Neuronal stem cell (in vitro differentiated cells): Measurements from ENCODE around the gene RAB11FIP5.

Experiments
- DNase-seq: peaks from one replicate; pipeline ENCODE4 v3.0.0-alpha.2; 2013; ENCODE audit warnings: low spot score
- H2AFZ ChIP-seq: one replicate; pipeline ENCODE4 v1.6.1; 2013; ENCODE audit warnings: mild to moderate bottlenecking, low read length, inconsistent platforms
- H2AK5ac ChIP-seq: 2 replicates; pipeline ENCODE4 v1.6.1; 2013; ENCODE audit warnings: low read depth, mild to moderate bottlenecking, inconsistent platforms, low read length, moderate library complexity, mixed read lengths
- H2BK120ac ChIP-seq: 2 replicates; pipeline ENCODE4 v1.6.1; 2013; ENCODE audit warnings: low read depth, mild to moderate bottlenecking, inconsistent platforms, low read length, moderate library complexity, mixed read lengths
- H2BK12ac ChIP-seq: one replicate; pipeline ENCODE4 v1.6.1; 2013; ENCODE audit warnings: low read length, inconsistent platforms
- H2BK15ac ChIP-seq: 2 replicates; pipeline ENCODE4 v1.6.1; 2013; ENCODE audit warnings: mild to moderate bottlenecking, low read length, inconsistent platforms, mixed read lengths
- H2BK5ac ChIP-seq: one replicate; pipeline ENCODE4 v1.6.1; 2013; ENCODE audit warnings: inconsistent platforms, mild to moderate bottlenecking, low read length, moderate library complexity
- H3K14ac ChIP-seq: one replicate; pipeline ENCODE4 v1.6.1; 2013; ENCODE audit warnings: low read length, inconsistent platforms
- H3K18ac ChIP-seq: 2 replicates; pipeline ENCODE4 v1.6.1; 2013; ENCODE audit warnings: low read length, inconsistent platforms
- H3K23ac ChIP-seq: 2 replicates; pipeline ENCODE4 v1.6.1; 2013; ENCODE audit warnings: low read depth, mild to moderate bottlenecking, mixed read lengths, low read length, inconsistent platforms; ENCODE audit not compliant: poor library complexity
- H3K27ac ChIP-seq: replicated peaks from 3 replicates; pipeline ENCODE4 v1.5.1; 2013; ENCODE audit warnings: low read length, inconsistent platforms
- H3K27me3 ChIP-seq, 3 experiments: 2 replicates each; pipeline ENCODE4 v1.6.1; 2013; ENCODE audit warnings: low read length in 3 of 3, mild to moderate bottlenecking in 2 of 3, inconsistent platforms in 1 of 3, low read depth in 1 of 3, mixed read lengths in 1 of 3, moderate library complexity in 1 of 3; ENCODE audit not compliant: control insufficient read depth in 3 of 3, insufficient read depth in 3 of 3
- H3K36me3 ChIP-seq, 2 donors: replicated peaks in 1 of 2; 2 replicates each; pipeline ENCODE4 v1.6.1; 2013; ENCODE audit warnings: low read length in 2 of 2; ENCODE audit not compliant: control insufficient read depth in 2 of 2, insufficient read depth in 2 of 2
- H3K4ac ChIP-seq: 2 replicates; pipeline ENCODE4 v1.6.1; 2013; ENCODE audit warnings: inconsistent platforms, mild to moderate bottlenecking, low read length, moderate library complexity
- H3K4me1 ChIP-seq, 2 donors: 1 replicate in 1 of 2; 2 replicates in 1 of 2; pipeline ENCODE4 v1.6.1; 2013; ENCODE audit warnings: low read length in 2 of 2, low read depth in 1 of 2; ENCODE audit not compliant: control insufficient read depth in 2 of 2, insufficient read depth in 1 of 2
- H3K4me2 ChIP-seq: one replicate; pipeline ENCODE4 v1.6.1; 2013; ENCODE audit warnings: mild to moderate bottlenecking, low read length, inconsistent platforms; ENCODE audit not compliant: insufficient read depth, poor library complexity, severe bottlenecking
- H3K4me3 ChIP-seq, 2 donors: 2 replicates each; pipeline ENCODE4 v1.5.1; 2013; ENCODE audit warnings: low read length in 2 of 2, mild to moderate bottlenecking in 2 of 2, inconsistent platforms in 1 of 2, moderate library complexity in 1 of 2
- H3K79me1 ChIP-seq: one replicate; pipeline ENCODE4 v1.6.1; 2013; ENCODE audit warnings: low read depth, mild to moderate bottlenecking, inconsistent platforms, low read length, moderate library complexity
- H3K9ac ChIP-seq: one replicate; pipeline ENCODE4 v1.6.1; 2013; ENCODE audit warnings: mild to moderate bottlenecking, low read depth, low read length, inconsistent platforms; ENCODE audit not compliant: poor library complexity
- H3K9me3 ChIP-seq, 2 donors: replicated peaks in 1 of 2; 2 replicates each; pipeline versions ENCODE3 to v1.6.1; 2013; ENCODE audit warnings: low read length in 2 of 2, mild to moderate bottlenecking in 2 of 2, inconsistent platforms in 1 of 2, low read depth in 1 of 2, mixed read lengths in 1 of 2, moderate library complexity in 1 of 2; ENCODE audit not compliant: control insufficient read depth in 2 of 2, insufficient read depth in 1 of 2
- H4K8ac ChIP-seq: one replicate; pipeline ENCODE4 v1.6.1; 2013; ENCODE audit warnings: low read depth, mild to moderate bottlenecking, inconsistent platforms, low read length, moderate library complexity
- H4K91ac ChIP-seq: one replicate; pipeline ENCODE4 v1.6.1; 2013; ENCODE audit warnings: low read length, low read depth, mild to moderate bottlenecking, inconsistent platforms; ENCODE audit not compliant: poor library complexity
- WGBS, 2 donors: extraction: QIAGEN DNeasy Blood & Tissue Kit; methylation state at CpG; one replicate each; pipeline ENCODE4 v1.1.7; 2013; ENCODE audit warnings: missing lambda C conversion rate in 2 of 2, mixed read lengths in 1 of 2; ENCODE audit not compliant: insufficient read length in 2 of 2, insufficient replicate concordance in 1 of 2; ENCODE audit errors: extremely low coverage in 2 of 2; 5-methylcytosine and 5-hydroxymethylcytosine counted together

RAB11FIP5 gene

GRCh38 chr2:73088211-73088610 is 24.5 kb downstream of the RAB11FIP5 start:
- no peak overlapping the region for H2BK12ac ChIP-seq
- no peak overlapping the region for H4K91ac ChIP-seq
- H3K23ac ChIP-seq, result peak overlapping the region; percentile 13
- no CpG with 5 or more reads among the region's 12 CpGs for WGBS, 2 donors
- H2AK5ac ChIP-seq, result no peak overlapping the region
- no peak overlapping the region for H3K18ac ChIP-seq
- no peak overlapping the region for H4K8ac ChIP-seq
- no peaks in the 10 kb centered on the region for H3K9me3 ChIP-seq
- DNase-seq, result no peak
- H2BK15ac ChIP-seq, result no peak overlapping the region
- no peak overlapping the region for H2AFZ ChIP-seq
- peaks cover 0 to 4% of the 10 kb centered on the region in 2 donors for H3K36me3 ChIP-seq
- H3K14ac ChIP-seq, result no peak overlapping the region
- no peak overlapping the region for H3K9ac ChIP-seq
- peaks cover 10 to 12% of the 10 kb centered on the region in 2 donors for H3K4me1 ChIP-seq
- H2BK120ac ChIP-seq, result no peak overlapping the region
- H3K27me3 ChIP-seq, result peaks cover 0 to 5% (median 0%) of the 10 kb centered on the region in 3 experiments
- no peak overlapping the region for H3K4me3 ChIP-seq
- peaks cover 2% of the 10 kb centered on the region for H3K79me1 ChIP-seq
- no peak overlapping the region for H3K27ac ChIP-seq
- no peak overlapping the region for H3K4ac ChIP-seq
- H3K4me2 ChIP-seq, result no peak overlapping the region
- no peak overlapping the region for H2BK5ac ChIP-seq

DNA sequence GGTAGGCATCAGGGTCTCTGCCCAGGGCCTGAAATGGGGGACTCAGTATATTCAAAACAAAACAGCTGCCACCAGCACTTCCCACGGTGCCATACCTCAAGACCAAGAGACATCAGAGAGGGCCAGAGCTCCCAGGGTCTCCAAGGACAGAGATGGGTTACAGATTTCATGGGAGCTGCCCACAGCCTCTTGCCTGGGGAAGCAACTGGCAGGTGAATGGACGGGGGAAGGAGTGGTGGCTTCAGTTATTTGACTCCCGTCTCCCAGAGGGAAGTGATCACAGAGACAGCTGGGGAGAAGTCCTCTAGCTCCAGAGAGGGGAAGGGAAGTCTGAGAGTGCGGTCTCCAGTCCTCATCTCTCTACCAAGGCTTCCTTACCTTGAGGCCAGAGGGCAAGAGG is 25.4 kb downstream of the RAB11FIP5 start:
- Histone ChIP-seq H3K14ac (no peak overlapping the region), H3K4ac (no peak overlapping the region), H3K79me1 (peaks cover 2% of the 10 kb centered on the region), H3K27me3 (peaks cover 0 to 10% (median 0%) of the 10 kb centered on the region in 3 experiments), H3K4me2 (no peak overlapping the region), H2AFZ (no peak overlapping the region), H3K4me3 (no peak overlapping the region), H2BK5ac (peak overlapping the region; percentile 54), H2BK12ac (no peak overlapping the region), H3K4me1 (peaks cover 6 to 12% of the 10 kb centered on the region in 2 donors), H2BK15ac (no peak overlapping the region), H4K91ac (no peak overlapping the region), H3K18ac (no peak overlapping the region), H3K23ac (no peak overlapping the region), H2BK120ac (no peak overlapping the region), H3K36me3 (peaks cover 0 to 4% of the 10 kb centered on the region in 2 donors), H3K9ac (no peak overlapping the region), H3K27ac (no peak overlapping the region), H4K8ac (no peak overlapping the region), H2AK5ac (no peak overlapping the region), H3K9me3 (no peaks in the 10 kb centered on the region)
- no CpG with 5 or more reads among the region's 4 CpGs for WGBS, 2 donors
- DNase-seq, result no peak

DNA sequence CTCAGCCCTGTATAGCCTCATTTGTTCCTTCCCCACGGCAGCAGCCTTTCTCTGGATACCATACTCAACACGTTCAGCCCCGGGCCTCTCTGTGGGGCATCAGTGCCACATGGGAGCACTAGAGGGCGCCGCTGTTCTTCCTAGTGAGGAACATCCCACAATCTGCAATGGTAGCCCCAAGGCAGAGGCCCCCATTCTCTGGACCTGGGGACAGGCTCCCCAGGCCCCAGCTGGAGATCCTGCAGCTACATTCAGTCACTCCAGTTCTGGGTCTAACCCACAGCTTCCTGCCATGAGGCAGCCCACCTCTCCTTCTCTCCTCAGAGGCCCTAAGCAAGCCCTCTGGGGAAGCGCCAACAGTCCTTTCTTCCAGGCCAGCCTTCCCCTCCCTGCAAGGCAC is 27.1 kb downstream of the RAB11FIP5 start:
- Histone ChIP-seq H2AK5ac (peak overlapping the region; percentile 50), H3K23ac (peak overlapping the region; percentile 20), H4K8ac (no peak overlapping the region), H2BK120ac (no peak overlapping the region), H3K4me3 (no peak overlapping the region), H3K18ac (peak overlapping the region; percentile 27), H3K9me3 (no peaks in the 10 kb centered on the region), H2BK5ac (peak overlapping the region; percentile 5), H4K91ac (no peak overlapping the region), H3K14ac (peak overlapping the region; percentile 26), H3K9ac (peak overlapping the region; percentile 85), H3K4me1 (peaks cover 4% of the 10 kb centered on the region in 2 donors), H3K27ac (no peak overlapping the region), H3K79me1 (peaks cover 2% of the 10 kb centered on the region), H3K36me3 (peaks cover 0 to 4% of the 10 kb centered on the region in 2 donors), H3K4me2 (no peak overlapping the region), H2BK12ac (peak overlapping the region; percentile 30), H3K27me3 (peaks cover 0 to 10% (median 0%) of the 10 kb centered on the region in 3 experiments), H2AFZ (peak overlapping the region; percentile 82), H3K4ac (no peak overlapping the region), H2BK15ac (no peak overlapping the region)
- DNase-seq, result peak; percentile 77
- no CpG with 5 or more reads among the region's 6 CpGs for WGBS, 2 donors

DNA sequence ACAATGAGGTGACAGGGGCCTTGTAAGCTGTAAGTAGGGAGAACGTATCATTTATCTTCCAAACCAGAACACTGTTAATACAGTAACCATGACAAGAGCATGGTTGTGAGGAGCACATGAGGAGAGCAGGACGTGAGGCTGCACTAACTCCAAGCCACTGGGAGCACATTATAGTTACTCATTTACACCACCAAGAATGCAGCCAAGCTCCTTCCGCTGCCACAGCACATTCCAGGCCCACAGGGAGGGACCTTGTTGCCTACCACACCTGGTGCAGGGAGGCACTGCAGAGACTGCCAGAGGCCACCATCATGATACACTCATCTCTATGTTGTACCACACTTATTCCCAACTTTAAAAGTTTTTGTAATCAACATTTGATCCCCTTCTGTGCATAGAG is 27.8 kb downstream of the RAB11FIP5 start:
- Histone ChIP-seq H3K18ac (no peak overlapping the region), H3K4me1 (peaks cover 2 to 4% of the 10 kb centered on the region in 2 donors), H3K9me3 (no peaks in the 10 kb centered on the region), H3K23ac (peak overlapping the region; percentile 29), H2BK120ac (no peak overlapping the region), H2AFZ (no peak overlapping the region), H2BK15ac (no peak overlapping the region), H3K4me3 (no peak overlapping the region), H2AK5ac (peak overlapping the region; percentile 15), H3K36me3 (peaks cover 0 to 4% of the 10 kb centered on the region in 2 donors), H3K27me3 (peaks cover 0 to 10% (median 0%) of the 10 kb centered on the region in 3 experiments), H2BK12ac (no peak overlapping the region), H3K79me1 (peaks cover 2% of the 10 kb centered on the region), H3K4ac (no peak overlapping the region), H4K8ac (no peak overlapping the region), H4K91ac (no peak overlapping the region), H3K4me2 (no peak overlapping the region), H3K14ac (no peak overlapping the region), H3K27ac (no peak overlapping the region), H2BK5ac (peak overlapping the region; percentile 5), H3K9ac (no peak overlapping the region)
- DNase-seq, result no peak
- no CpG with 5 or more reads among the region's 3 CpGs for WGBS, 2 donors
